Measurements from ENCODE around the gene RAD51B.

The RAD51B gene

GRCh38 chr14:68325267-68325807 is 505.8 kb downstream of the RAD51B start:
- Histone ChIP-seq H3K4me1 (ENCODE audit: control insufficient read depth, insufficient read depth, low read length) (no peaks in the 10 kb centered on the region), H3K9me3 (ENCODE audit: control insufficient read depth, insufficient read depth, low read depth, low read length) (no peaks in the 10 kb centered on the region), H3K27ac (ENCODE audit: extremely low read depth, low read depth, low read length) (no peak overlapping the region), H3K36me3 (ENCODE audit: control insufficient read depth in 2 of 2, insufficient read depth in 1 of 2, low read length in 2 of 2) (no peaks in the 10 kb centered on the region), H3K4me3 (ENCODE audit: low read depth, low read length) (no peak overlapping the region)
- ChIA-PET CTCF (interaction anchor here (0.7 kb wide), 1 partner anchor 18 kb away, joined by 3 read pairs; no protein-coding TSS in a partner anchor), POLR2A (no interaction called here)
- TF ChIP-seq ZNF548 (tag by site-specific recombination; IDR thresholded peaks at IDR 0.05) (no peak), ZNF639 (tag by site-specific recombination; IDR thresholded peaks at IDR 0.05) (no peak), SCRT1 (tag by site-specific recombination; IDR thresholded peaks at IDR 0.05; ENCODE audit: borderline replicate concordance) (no peak), ZNF585B (tag by site-specific recombination; IDR thresholded peaks at IDR 0.05) (no peak), ZNF514 (tag by site-specific recombination; IDR thresholded peaks at IDR 0.05) (no peak), ZNF19 (tag by site-specific recombination; IDR thresholded peaks at IDR 0.05; ENCODE audit: low read depth) (no peak), ZNF146 (tag by site-specific recombination; IDR thresholded peaks at IDR 0.05) (no peak), ZNF138 (tag by site-specific recombination; IDR thresholded peaks at IDR 0.05; ENCODE audit: borderline replicate concordance) (no peak), ZNF510 (tag by site-specific recombination; IDR thresholded peaks at IDR 0.05; ENCODE audit: insufficient replicate concordance) (no peak), ZNF302 (tag by site-specific recombination; IDR thresholded peaks at IDR 0.05; ENCODE audit: low read depth) (no peak), ZNF211 (tag by site-specific recombination; IDR thresholded peaks at IDR 0.05; ENCODE audit: low read depth) (no peak), ZNF776 (tag by site-specific recombination; IDR thresholded peaks at IDR 0.05; ENCODE audit: borderline replicate concordance) (no peak), ZNF621 (tag by site-specific recombination; IDR thresholded peaks at IDR 0.05) (no peak), ZNF544 (tag by site-specific recombination; IDR thresholded peaks at IDR 0.05) (no peak)

GRCh38 chr14:68327231-68327630 is 507.7 kb downstream of the RAD51B start:
- no peak for TF ChIP-seq SP3 (tag by site-specific recombination; IDR thresholded peaks at IDR 0.05)
- TF ChIP-seq GLI4 (tag by site-specific recombination; IDR thresholded peaks at IDR 0.05), result no peak
- no peak for TF ChIP-seq ZNF639 (tag by site-specific recombination; IDR thresholded peaks at IDR 0.05)
- no peak for TF ChIP-seq ZNF785 (tag by site-specific recombination; IDR thresholded peaks at IDR 0.05)
- no peak for TF ChIP-seq PATZ1 (tag by site-specific recombination; IDR thresholded peaks at IDR 0.05)
- TF ChIP-seq OSR2 (tag by site-specific recombination; IDR thresholded peaks at IDR 0.05), result no peak
- TF ChIP-seq ZNF433 (tag by site-specific recombination; IDR thresholded peaks at IDR 0.05; ENCODE audit: low read depth), result no peak
- no peak for TF ChIP-seq ZFP37 (tag by site-specific recombination; IDR thresholded peaks at IDR 0.05)
- TF ChIP-seq ZNF112 (tag by site-specific recombination; IDR thresholded peaks at IDR 0.05), result no peak
- no peak for TF ChIP-seq OVOL3 (tag by site-specific recombination; IDR thresholded peaks at IDR 0.05)
- TF ChIP-seq ZNF341 (tag by site-specific recombination; IDR thresholded peaks at IDR 0.05; ENCODE audit: low read depth), result no peak
- TF ChIP-seq ZNF558 (tag by site-specific recombination; IDR thresholded peaks at IDR 0.05), result no peak
- TF ChIP-seq WT1 (tag by site-specific recombination; IDR thresholded peaks at IDR 0.05), result no peak
- no peak overlapping the region for H3K4me3 ChIP-seq (ENCODE audit: low read depth, low read length)
- POLR2A ChIA-PET, result no interaction called here
- no peak overlapping the region for H3K27ac ChIP-seq (ENCODE audit: extremely low read depth, low read depth, low read length)
- no peaks in the 10 kb centered on the region; the same call in 1 of the 2 replicates for H3K4me1 ChIP-seq (ENCODE audit: control insufficient read depth, insufficient read depth, low read length)
- H3K36me3 ChIP-seq (ENCODE audit: control insufficient read depth in 2 of 2, insufficient read depth in 1 of 2, low read length in 2 of 2), result no peaks in the 10 kb centered on the region
- CTCF ChIA-PET, result interaction anchor here (0.6 kb wide), 1 partner anchor 1257 kb away, joined by 3 read pairs; no protein-coding TSS in a partner anchor
- H3K9me3 ChIP-seq (ENCODE audit: control insufficient read depth, insufficient read depth, low read depth, low read length), result no peaks in the 10 kb centered on the region

Data from HEK293 (cell line).